HepG2 (cell line): ENCODE data around the gene SGMS1.

Experiments
- CHD2 ChIP-seq: IDR thresholded peaks from 2 replicates; pipeline ENCODE4 v1.6.1; 2011; ENCODE audit warnings: low read depth, low read length, improper control_type of control experiment
- ETV6 ChIP-seq: sonication (generic); formaldehyde crosslinking; conservative IDR thresholded peaks from 2 replicates; pipeline ENCODE4 v1.4.0; 2020; ENCODE audit warnings: missing genetic modification reagents
- EZH2 ChIP-seq: conservative IDR thresholded peaks from 2 replicates; pipeline ENCODE4 v1.6.1; 2012; ENCODE audit warnings: mild to moderate bottlenecking, low read depth, low read length, moderate library complexity
- FOXA3 ChIP-seq: IDR thresholded peaks from 2 replicates; pipeline ENCODE4 v1.6.1; 2016; ENCODE audit warnings: missing genetic modification reagents, missing compliant biosample characterization
- POLR2A ChIP-seq, 2 experiments: IDR thresholded peaks; 2 replicates each; pipeline ENCODE4 v1.6.1; 2011; ENCODE audit warnings: low read depth in 2 of 2, low read length in 2 of 2, mild to moderate bottlenecking in 1 of 2, moderate library complexity in 1 of 2; ENCODE audit not compliant: insufficient read depth in 1 of 2
- PPARG ChIP-seq: conservative IDR thresholded peaks from 2 replicates; pipeline ENCODE4 v1.6.1; 2016; ENCODE audit warnings: missing biosample characterization, missing genetic modification reagents
- RCOR2 ChIP-seq: IDR thresholded peaks from 2 replicates; pipeline ENCODE4 v1.6.1; 2016; ENCODE audit warnings: missing biosample characterization, missing genetic modification reagents
- TCF7L2 ChIP-seq: IDR thresholded peaks from 2 replicates; pipeline ENCODE4 v1.6.1; 2011; ENCODE audit warnings: mild to moderate bottlenecking, low read depth, low read length, moderate library complexity
- ZBTB8A ChIP-seq: sonication (generic); formaldehyde crosslinking; IDR thresholded peaks from 2 replicates; pipeline ENCODE4 v1.4.0; 2020; ENCODE audit warnings: mild to moderate bottlenecking, low read depth, missing genetic modification reagents, borderline replicate concordance
- ZNF460 ChIP-seq: sonication (generic); formaldehyde crosslinking; IDR thresholded peaks from 2 replicates; pipeline ENCODE4 v1.5.1; 2020; ENCODE audit warnings: missing genetic modification reagents, mild to moderate bottlenecking, borderline replicate concordance

DNA sequence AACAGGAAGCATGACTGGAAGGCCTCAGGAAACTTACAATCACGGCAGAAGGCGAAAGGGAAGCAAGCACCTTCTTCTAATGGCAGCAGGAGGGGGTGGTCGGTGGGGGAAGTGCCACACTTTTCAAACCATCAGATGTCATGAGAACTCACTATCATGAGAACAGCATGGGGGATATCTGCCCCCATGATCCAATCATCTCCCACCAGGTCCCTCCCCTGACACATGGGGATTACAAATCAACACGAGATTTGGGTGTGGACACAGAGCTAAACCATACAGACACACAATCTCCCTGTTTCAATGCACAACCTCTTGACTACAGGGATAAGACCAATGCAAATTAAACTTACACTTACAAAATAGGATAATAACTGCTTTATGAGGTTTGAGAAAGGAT, 97.6 kb downstream of the SGMS1 start:
- TF ChIP-seq PPARG (no peak), EZH2 (no peak), ZNF460 (CRISPR knock-in tag) (no peak), POLR2A (IDR thresholded peaks at IDR 0.05; ENCODE audit: insufficient read depth in 1 of 2, low read depth in 2 of 2, low read length in 2 of 2) (no peak), FOXA3 (CRISPR knock-in tag) (no peak), TCF7L2 (no peak), CHD2 (no peak), ZBTB8A (CRISPR knock-in tag) (no peak), ETV6 (CRISPR knock-in tag) (no peak), RCOR2 (CRISPR knock-in tag) (no peak)
